Stimulated activated CD4-positive, alpha-beta T cell treated with anti-CD3 and anti-CD28 coated beads, TNF-alpha, amount 100 ng/mL, for 1 hour (primary cell): ENCODE results near the gene IZUMO4.

Source experiments
- DNase-seq, 3 donors: peaks; one replicate each; pipeline ENCODE4 v3.0.0-alpha.2; 2020; ENCODE audit warnings: low read depth in 3 of 3, low spot score in 1 of 3

Gene IZUMO4, protein sequence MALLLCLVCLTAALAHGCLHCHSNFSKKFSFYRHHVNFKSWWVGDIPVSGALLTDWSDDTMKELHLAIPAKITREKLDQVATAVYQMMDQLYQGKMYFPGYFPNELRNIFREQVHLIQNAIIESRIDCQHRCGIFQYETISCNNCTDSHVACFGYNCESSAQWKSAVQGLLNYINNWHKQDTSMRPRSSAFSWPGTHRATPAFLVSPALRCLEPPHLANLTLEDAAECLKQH

DNA sequence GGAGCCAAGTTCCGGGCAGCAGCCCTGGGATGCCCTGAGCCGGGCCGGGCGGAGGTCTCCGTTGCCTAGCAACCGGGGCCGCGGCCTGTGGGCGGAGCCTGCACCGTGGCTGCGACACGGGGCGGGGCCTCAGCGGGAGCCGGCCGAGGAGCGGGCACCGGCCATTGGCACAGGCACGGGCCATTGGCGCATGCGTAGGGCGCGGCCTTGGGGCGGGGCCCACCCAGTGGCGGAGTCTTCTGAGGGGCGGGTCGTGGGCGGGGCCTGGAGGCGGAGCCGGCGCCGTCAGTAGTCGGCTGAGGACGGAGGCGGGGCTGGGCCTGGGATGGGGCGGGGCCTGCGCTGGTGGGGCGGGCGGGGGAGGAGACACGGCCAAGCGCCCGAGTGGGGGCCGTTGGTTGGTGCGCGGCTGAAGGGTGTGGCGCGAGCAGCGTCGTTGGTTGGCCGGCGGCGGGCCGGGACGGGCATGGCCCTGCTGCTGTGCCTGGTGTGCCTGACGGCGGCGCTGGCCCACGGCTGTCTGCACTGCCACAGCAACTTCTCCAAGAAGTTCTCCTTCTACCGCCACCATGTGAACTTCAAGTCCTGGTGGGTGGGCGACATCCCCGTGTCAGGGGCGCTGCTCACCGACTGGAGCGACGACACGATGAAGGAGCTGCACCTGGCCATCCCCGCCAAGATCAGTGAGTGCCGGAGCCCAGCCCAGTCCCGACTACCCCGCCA, at the start of gene IZUMO4:
IZUMO4 (plus strand) TSS at position 436 of the 723 bp plus-strand sequence; CDS start at position 467, 31 bp downstream.
- DNase-seq: peak; percentile 100

DNA sequence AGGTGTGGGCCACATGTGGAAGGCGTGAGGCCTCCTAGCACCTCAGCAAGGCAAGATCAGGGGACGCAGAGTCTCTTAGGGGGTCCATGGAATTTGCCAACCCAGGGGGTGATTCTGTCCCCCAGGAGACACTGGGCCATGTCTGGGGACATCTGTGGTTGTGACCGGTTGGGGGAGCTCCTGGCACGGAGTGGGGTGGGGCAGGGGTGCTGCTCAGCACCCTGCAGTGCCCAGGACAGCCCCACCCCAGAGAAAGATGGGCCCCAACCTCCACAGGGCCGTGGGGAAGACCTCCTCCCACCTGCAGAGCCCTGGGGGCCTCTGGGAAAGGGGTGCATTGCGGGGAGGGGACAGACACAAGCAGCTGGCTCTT, 49.7 kb upstream of the IZUMO4 start:
- no peak for DNase-seq

DNA sequence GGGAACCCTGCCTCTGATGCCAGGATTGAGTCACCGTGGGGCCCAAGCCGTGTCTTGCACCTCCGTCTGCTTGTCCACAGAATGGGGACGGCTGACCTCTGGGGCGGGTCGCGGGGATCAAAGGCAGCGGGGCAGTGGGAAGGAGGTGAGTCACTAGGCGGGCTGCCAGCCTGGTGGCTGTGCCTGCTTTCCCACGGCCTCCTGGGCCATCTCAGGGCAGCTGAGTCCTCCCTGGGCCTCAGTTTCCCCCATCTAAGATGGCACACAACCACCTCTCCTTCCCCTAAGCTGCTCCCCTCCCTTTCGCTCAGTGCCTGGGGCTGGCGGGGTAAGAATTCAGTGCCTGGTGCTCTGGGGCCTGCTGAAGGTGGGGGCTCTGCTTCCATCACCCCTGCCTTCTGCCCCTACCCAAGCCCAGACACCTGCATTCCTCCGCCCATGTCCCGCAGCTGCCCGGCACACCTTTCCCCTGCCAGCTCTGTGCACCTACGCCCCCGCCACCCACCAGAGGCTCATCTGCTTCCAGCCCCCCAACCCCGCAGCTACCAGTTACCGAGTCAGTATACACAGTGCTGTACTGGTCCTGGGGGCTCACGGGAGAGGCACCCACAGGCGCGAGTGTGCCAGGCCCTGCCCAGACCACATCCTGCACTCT, 49.1 kb upstream of the IZUMO4 start:
- DNase-seq: no peak

DNA sequence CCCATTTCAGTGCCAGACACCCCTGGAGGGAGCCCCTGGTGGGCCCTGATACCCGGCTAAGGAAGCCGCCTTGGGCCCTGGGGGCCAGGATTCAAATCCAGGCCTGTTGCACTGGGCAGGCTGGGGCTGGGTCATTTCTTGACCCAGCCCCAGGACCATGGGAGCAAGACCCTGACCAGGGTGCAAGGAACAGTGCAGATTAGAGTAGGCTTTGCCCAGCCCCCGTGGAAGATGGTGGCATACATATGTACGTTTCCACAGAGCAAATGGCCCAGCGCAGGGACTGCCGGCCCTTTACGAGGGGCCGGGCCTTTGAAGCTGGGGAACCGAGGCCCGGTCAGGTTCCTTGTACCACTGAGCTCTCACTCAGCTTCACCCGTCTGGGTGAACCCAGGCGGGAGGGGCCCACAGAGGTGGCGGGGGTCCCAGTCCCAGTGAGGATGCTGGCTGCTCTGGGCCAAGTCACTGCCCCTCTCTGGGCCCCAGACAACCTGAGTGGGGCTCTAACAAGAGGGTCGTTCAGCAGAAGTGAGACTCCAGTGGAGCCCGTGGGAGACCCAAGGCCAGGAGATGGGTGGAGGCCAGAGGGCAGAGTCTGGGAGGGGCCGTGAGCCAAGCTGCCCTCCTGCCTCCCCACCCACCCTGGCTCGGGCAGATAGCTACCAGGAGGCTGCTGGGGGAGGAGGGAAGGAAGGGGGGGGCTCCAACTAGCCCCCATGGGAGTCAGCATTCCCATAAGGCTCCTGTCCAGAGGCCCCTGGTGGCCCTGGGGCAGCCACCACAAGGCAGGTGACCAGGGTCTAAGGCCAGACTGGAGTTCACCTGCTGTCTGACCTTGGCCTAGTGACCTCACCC, 48.4 kb upstream of the IZUMO4 start:
- no peak for DNase-seq

DNA sequence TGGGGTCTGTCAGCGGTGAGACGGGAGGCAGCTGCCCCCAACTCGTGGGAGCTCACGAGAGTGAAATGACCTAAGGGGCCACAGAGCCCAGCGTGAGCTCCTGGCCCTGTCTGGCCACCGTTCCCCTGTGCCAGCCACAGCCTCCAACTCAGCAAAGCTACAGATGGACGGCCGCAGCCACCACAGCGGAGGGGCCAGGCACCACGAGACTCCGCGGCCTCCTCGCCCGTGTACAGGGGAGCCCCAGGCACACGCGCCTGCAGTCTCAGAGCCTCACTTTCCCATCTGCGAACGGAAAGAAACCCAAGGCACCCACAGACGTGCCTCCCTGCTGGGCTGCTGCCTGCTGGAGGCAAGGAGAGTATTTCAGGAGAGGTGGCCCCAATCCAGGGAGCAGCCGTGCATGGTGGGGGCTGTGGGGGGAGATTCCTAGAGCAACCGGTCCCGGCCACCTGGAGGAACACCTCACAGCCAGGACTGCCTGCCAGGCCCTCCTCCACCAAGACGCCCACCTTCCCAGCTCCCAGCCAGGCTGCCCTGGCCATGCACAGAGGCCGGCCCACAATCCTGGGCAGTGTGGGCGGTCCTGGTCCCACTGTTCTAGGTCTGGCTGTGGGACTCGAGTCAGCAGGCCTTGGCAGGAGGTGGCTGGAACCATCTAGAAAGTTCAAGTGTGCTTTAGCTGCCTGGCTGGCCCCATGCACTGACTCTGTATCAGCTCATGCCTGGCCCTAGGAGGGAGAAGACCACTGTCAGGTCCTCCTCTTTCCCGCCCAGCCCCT, 47.6 kb upstream of the IZUMO4 start:
- DNase-seq: no peak

DNA sequence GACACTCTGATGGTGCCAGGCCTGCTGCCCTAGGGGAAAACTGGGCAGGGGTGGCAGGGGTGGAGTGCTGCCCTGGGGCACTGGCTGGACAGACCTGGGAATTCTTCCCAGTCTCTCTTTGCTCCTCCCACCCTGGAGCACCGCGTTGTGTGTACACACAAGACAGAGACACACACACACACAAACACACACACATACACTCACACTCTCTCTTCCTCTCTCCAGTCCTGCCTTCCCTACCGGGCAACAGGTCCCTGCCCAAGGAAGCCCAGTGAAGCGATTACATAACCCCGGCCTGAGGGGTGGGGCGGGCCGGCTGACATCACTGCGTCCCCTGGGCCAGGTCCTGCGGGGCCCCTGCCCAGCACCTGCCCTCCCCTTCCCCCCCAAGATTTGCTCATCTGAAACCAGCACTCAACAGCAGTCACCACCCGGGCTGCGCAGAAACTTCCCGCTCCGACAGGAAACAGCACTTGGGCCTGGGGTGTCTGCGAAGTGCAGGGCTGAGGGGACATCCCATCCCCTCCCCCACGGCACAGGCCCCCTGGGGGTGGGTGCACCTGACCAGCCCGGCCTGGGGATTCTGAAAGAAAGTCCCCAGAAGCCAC, 46.9 kb upstream of the IZUMO4 start:
- peak in 1 of 3 donors; percentile 37 for DNase-seq

DNA sequence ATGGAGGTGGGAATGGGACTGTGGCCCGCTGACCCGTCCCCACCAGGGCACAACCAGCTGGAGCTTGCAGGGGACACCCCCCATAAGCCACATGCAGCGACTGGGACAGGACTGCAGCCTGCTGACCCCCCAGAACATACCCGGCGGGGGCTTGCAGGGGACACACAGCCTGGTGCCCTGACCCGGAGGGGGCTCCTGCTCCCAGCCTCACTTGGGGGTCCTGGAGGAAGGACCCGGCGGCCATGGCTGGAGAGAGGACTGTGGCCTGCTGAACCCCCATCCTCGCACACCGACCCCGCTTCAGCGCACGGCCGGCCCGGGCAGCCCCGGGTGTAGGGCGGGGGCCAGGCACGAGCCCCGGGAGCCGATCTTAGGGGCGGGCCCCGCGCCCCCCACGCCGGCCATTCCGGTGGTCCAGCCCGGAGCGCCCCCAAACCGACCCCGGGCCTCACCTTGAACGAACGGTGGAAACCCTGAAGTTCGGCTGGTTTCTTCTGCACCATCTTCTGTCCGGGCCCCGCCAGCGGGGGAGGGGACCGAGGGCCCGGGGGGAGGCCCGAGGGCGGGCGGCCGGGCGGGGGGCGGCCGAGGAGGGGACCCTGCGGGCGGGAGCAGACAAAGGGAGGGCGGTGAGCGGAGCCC, 46.2 kb upstream of the IZUMO4 start:
- DNase-seq: no peak

DNA sequence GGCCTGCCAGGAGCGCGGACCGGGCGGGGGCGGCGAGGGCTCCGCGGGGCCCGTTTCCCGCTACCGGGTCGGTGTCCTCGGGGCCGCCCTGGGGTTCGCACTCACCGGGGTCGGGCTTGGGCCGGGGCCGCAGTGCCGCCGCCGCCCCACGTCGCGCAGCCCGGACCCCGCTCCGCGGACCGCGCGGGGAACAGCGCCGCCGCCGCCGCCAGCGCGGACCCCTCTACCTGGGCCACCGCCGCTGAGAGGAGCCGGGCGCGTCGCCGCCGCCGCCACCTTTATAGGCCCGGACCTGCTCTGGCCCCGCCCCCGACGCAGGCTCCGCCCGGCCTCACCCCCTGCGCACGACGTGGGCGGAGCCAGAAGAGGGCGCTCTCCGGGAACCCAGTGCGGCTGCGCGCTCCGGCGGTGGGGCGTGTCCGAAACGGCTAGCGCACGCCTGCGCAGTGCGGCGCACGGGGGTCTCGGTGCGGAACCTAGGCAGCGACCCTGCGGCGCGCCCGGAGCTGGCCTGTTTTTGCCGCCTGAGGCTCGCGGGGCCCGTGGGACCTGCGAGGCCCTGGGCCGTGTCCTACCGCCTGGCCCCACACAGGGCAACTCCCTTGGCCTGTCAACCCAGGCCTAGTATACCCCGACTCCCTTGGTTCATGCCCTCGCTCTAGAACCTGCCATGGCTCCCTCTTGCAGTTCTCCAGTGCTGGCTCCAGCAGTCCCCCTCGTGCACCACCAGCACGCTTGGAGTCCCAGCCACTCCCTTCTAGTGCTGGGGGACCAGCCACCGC, 45.5 kb upstream of the IZUMO4 start, which contains the start of gene MKNK2:
MKNK2 (minus strand) TSS at position 254 of the 782 bp plus-strand sequence. CDS start 393 bp downstream, outside the sequence.
- DNase-seq: peak; percentile 90 to 98 (median 97)

DNA sequence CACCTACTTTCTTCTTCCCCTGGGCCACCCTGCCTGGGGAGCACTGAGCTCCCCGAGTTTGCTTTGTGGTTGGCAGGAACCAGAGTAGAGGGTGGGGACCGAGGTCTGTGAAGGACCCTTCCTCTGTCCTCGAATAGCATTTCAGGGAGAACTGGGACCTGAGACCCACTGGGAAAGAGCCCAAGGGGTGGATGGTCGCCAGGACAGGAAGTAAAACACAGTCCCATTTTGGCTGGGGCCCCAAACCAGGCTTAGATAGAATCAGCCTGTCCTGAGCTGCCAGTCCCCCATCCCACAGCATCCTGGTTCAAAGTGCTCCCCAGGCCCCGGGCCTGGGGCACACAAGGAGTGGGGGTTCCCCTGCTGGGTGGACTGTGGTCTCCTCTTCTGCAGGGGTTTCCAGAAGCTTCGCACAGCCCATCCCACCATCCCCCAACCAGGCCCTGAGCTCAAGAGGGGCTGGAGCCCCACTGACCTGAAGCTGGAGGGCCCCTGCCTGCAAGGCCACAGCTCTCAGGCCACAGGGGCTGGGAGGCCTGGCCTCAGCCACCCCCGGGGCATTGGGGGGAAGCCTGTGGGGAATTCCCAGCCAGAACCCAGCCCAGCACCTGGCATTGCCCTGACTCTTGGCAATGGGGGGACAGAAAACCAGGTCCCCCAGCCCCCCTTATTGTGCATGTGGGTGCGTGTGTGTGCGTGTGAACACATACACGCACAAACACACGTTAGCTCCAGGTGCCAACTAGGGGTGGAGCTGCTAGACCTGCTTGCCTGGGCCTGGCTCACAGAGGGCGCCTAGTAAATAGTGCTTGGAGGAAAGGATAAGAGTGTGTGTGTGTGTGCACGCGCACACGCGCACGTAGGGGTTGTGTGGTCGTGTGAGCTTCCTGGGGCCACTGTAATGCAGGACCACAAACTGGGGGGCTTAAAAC, 44.7 kb upstream of the IZUMO4 start:
- no peak for DNase-seq

DNA sequence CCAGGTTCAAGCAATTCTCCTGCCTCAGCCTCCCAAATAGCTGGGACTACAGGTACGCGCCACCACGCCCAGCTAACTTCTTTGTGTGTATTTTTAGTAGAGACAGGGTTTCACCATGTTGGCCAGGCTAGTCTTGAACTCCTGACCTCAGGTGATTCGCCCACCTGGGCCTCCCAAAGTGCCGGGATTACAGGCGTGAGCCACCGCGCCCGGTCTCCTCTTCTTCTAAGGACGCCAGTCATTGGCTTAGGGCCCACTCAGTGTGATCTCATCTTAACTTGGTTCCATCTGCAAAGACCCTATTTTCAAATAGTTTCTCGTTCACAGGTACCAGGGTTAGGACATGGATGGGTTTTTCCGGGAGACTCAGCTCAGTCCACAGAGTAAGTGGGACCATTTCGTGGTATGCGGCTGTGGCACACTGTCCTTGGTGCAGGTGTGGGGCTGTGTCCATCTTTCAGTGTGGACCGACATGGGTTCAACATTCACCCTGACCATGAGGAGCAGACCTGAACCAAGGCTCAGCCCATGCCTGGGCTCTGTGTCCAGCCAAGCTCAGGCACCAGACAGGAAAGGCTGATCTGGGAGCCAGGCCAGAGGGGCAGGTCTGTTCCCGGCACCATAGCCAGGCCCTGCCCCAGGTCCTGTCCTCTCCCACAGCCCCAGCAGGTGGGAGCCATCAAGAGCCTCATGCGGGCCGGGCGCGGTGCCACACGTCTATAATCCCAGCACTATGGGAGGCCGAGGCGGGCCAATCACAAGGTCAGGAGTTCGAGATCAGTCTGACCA, 42.9 kb upstream of the IZUMO4 start:
- DNase-seq: no peak

DNA sequence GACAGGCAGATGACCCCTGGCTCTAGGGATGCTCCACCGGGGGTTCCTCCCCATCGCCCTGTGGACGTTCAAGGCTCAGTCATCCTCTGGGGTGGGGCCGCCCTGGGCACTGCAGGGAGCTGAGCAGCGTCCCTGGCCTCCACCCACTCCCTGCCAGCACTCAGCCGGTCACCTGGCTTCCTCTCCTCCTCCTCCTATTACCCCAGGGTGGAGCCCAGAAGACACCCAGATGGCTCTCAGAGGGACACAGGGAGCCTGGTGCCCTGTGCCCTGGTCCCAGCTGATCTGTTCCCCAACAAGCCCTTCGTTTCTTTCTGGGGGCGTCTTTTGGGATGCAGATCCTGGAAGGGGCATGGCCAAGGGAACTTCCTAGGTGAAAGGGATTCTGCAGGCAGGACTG, 42.0 kb upstream of the IZUMO4 start:
- no peak for DNase-seq

DNA sequence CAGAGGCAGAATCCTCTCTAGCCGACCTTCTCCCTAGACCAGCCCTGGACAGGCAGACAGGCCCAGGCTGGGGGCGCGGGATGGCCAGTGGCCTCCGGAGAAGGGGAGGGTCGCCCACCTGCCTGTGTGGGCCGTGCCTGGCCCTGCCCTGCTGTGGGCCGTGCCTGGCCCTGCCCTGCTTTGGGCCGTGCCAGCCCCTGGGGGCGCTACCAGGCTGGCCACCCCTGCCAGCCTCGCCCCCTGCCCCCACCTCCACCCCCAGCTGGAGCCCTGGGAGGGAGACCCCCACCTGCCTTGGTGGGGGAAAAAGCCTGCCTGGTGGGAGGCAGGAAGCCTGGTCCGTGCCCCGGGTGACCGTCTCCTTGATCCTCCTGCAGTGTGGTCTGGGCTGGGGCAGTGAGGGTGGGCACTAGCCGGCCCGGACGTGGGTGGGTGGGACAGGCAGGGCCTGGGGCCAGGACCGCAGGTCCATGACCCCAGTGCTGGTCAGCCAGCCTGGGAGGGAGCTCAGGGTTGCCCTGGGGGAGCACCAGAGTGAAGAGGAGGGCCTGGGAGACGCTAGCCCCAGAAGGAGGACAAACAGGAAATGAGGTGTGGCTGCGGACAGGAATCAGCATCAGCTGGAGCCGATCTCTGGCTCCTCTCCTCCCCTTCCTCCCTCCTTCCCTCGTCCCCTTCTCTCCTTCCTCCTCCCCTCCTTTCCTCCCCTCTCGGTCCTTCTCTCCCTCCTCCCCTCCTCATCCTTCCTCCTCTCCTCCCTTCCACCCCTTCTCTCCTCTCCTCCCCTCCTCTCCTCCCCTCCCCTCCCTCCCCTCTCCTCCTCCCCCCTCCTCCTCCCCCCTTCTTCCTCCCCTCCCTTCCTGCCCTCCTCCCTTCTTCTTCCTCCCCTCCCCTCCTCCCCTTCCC, 40.5 kb upstream of the IZUMO4 start:
- no peak for DNase-seq

DNA sequence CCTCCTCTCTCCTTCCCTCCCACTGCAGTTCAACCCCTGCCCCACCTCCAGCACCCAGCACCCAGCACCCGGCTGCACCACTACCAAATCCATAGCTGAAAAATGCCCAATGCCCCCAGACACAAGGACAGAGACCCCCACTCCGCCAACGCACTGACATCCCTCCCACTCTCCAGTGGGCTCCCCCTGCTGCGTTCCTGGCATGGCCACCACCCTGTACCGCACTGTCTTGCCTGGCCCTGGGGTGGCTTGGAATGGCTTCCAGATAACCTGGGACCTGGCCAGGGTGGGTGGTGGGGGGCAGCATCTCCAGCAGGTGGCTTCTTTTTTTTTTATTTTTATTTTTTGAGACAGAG, 39.9 kb upstream of the IZUMO4 start:
- no peak for DNase-seq

DNA sequence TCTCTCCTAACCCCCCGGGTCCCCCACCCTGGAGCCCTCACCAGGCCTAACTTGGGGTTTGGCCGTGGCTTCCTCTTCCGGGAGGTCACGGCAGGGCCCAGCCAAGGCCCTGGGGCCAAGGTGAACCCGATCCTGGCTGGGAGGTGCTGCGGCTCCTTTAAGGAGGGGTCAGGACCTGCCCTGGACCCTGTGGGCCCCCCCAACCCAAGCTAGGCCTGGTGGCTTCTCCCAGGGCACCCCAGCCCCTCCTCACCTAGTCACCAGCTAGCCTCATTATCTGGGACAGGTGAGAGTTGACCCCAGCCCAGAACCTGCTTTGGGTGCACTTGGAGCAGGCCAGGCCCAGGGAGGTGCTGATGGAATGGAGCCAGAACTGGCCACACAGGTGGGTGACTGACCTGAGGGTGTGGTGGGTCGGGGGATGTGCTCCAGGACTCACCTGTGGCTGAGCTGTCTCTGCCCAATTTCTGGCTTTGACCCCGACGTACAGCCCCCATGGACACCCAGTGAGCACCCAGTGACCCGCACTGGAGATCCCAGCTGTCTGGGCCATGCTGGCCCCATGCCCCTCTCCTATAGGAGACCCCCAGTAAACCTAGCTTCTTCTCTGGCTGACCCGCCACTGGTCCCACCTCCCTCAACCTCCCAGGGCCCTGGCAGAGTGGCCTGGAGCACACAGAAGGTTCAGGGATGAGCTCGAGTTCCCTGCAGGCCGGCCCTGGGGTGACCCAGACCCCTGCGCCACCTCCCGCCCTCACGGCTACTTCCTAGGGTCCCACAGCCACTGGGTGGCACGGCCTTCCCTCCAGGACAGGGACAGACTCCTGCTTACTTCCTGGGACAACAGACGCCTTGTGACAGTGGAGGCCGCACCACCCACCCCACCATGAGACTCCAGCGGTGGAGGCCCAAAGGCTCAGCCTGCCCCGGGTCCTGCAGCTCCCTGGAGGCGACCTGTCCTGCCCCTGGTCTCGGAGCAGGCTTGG, 38.9 kb upstream of the IZUMO4 start:
- DNase-seq: no peak
